Measurements from ENCODE around the gene COX7C.
"Not testable (repeated sequence)": the region's sequence is repeated elsewhere in the genome, so short reads cannot be mapped to it uniquely, and the experiment has no call there.

The COX7C gene, protein sequence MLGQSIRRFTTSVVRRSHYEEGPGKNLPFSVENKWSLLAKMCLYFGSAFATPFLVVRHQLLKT

DNA sequence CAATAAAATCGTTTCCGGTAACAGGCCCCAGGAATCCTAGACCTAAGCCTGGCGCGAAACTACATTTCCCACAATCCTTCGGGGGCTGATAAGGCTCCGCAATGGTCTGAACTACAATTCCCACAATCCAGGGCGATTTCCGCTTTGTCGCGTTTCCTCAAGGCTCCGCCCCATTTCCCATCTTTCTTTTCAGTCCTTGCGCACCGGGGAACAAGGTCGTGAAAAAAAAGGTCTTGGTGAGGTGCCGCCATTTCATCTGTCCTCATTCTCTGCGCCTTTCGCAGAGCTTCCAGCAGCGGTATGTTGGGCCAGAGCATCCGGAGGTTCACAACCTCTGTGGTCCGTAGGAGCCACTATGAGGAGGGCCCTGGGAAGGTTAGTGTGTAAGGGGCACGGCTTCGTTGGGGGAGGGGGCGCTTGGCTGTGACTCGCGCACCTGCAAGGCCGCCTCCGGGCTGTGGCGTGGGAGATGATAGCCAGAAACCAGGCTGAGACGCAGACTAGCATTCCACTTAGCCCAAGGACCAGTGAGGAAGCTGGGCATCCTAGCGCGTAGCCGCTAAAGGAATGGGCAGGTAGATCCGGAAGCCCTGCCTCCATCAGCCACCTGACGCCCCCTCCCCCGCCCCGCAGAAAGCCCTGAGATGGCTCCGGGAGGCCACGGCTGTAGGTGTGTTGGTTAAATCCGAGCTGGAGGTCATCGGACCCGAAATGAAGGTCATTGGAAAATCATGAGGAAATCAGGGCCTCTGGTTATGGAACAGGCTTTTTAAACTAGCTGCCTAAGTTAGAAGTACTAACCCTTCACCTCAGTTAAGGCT, at the start of gene COX7C:
COX7C (plus strand) TSS at position 186 of the 821 bp plus-strand sequence; CDS start at position 301, 115 bp downstream.
- peak; percentile 81 for DNase-seq

DNA sequence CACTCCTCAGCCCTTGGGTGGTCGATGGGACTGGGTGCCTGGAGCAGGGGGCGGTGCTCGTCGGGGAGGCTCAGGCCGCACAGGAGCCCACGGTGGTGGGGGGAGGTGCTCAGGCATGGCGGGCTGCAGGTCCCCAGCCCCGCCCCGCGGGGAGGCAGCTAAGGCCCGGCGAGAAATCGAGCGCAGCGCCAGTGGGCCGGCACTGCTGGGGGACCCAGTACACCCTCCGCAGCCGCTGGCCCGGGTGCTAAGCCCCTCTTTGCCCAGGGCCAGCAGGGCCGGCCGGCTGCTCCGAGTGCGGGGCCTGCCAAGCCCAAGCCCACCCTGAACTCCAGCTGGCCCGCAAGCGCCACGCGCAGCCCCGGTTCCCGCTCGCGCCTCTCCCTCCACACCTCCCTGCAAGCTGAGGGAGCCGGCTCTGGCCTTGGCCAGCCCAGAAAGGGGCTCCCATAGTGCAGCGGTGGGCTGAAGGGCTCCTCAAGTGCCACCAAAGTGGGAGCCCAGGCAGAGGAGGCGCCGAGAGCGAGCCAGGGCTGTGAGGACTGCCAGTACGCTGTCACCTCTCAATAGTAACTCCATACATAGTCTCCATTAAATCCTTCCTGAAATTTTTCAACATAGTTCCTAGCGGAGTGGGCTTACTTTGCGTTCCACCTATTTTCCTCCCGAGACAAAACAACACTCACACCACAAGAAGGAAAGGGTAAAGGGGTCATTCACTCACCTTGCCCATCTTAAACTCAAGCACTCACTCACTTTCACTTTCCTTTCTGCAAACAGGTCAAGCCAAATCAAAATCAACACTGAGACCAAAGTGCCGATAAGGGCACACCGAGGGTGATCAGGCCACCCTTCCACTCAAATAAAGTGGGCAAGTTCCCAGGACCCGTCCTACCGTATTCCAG, 48.0 kb upstream of the COX7C start:
- not testable (repeated sequence) for DNase-seq

DNA sequence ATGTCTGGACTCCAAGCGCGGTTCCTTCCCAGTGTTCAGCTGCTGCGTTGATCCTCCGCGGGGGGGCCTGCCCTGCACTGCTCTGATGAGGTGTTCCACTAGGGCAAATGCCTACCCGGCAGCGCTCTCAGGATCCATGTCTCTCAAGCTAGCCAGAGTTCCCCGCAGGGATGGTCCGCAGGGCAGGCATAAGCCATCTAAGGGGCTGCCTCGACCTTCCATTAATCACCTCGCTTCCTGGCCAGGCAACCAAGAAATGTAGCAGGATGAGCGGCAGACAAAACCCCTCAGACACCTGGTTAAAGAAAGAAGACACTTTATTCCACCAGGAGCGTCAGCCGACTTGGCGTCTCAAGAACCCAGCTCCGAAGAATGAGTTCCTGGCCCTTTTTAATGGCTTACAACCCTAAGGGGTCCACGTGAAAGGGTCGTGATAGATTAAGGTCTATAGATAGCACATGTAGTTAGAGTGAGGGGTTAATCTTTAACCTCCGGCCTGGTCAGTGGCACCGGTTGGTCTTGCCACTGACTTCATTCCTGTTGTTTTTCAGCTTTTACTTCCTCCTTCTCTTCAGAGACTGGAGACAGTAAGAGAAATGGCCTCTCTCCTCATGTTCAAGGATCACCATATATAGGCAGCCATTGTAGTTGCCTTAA, 47.2 kb upstream of the COX7C start:
- DNase-seq: no peak

DNA sequence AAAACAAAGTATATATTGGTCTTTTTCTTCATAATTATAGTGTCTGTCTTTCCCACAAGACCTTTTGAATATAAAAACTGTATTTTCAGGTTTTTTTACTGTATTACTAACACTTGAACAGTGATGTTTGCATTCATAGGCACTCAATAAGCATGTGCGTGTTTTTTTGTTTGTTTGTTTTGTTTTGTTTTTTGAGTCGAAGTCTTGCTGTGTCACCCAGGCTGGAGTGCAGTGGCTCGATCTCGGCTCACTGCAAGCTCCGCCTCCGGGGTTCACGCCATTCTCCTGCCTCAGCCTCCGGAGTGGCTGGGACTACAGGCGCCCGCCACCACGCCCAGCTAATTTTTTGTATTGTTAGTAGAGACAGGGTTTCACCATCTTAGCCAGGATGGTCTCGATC, 46.6 kb upstream of the COX7C start:
- DNase-seq: not testable (repeated sequence)

DNA sequence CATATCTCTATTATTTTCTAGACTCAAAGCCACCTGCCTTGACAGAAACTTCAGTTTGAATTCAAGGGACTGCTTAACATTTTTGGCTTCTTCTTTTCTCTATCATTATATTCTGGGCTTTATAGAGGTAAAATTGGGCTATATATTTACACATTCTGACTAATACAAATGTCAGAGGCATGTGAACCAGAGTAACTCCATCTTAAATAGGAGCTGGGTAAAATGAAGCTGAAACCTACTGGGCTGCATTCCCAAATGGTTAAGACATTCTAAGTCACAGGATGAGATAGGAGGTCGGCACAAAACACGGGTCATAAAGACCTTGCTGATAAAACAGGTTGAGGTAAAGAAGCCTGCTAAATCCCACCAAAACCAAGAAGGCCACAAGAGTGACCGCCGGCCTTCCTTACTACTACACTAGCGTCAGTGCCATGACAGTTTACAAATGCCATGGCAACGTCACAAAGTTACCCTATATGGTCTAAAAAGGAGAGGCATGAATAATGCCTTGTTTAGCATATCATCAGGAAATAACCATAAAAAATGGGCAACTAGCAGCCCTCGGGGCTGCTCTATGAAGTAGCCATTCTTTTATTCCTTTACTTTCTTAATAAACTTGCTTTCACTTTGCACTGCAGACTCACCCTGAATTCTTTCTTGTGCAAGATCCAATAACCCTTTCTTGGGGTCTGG, 44.8 kb upstream of the COX7C start:
- DNase-seq: no peak

DNA sequence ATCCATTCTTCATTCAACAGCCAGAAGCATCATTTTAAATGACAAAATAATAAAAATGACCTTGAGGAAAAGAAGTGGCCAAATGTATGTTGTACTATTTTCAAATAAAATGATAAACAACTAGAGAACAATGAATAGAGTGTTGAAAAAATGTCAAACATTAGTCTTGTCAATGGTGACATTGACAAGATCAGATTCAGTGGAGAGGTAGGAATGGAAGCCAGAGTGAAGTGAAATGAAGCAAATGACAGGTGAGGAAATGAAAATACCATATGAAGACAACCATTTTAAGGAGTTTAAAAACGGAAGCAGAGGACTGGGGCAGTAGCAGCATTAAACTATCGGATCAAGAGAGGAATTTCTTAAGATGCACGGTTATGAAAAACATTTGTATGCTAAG, 38.2 kb upstream of the COX7C start:
- DNase-seq: no peak

DNA sequence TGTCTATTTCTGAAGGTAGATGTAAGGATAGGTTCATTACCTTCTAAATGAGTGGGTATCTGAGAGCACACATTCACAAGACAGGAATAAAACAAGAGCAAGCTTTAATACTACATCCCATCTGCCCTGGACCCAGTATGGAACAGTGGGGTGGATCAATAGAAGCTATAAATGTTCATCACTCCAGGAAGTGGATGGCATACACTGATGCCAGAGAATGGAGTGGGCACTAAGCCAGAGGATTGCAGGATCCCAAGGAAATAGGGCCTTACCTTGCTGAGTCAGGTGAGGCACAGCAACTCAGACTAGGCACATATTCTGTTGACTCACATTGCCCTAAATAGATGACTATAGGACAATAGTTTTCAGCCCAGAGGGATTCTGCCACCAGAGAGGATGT, 21.3 kb upstream of the COX7C start:
- no peak for DNase-seq

DNA sequence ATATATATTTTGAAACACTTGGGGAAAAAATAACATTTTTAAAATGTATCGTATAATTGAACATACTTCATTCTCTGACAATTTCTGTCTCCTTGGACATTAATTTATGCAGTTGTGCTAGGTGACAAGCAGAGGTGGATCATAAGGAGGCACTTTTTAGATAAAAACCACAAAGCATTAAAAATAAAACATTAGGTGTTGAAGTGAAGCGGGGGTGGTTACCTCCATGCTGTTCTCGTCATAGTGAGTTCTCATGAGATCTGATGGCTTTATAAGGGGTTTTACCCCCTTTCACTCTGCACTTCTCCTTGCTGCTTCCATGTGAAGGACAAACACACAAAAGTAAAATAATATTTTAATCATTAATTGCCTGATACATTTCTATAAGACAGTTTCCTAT, 11.9 kb upstream of the COX7C start:
- no peak for DNase-seq

DNA sequence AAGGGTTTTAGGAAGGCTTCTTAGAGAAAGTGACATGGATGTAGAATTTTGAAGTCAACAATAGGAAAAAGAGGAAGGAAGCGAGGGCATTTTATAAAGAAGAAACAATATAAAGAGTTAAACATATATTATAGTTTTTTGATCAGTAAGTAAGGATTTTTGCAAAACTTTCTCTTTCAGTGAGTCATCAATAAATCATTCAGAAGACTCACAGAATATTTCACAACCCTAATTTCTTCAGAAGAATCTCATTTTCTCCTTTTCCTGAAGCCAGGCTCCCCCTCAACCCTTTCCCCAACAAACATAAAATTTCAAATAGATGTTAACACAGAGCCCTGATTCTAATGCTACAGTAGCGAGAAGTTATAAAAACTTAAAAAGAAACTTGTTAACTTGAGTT, 4.3 kb upstream of the COX7C start:
- no peak for DNase-seq

DNA sequence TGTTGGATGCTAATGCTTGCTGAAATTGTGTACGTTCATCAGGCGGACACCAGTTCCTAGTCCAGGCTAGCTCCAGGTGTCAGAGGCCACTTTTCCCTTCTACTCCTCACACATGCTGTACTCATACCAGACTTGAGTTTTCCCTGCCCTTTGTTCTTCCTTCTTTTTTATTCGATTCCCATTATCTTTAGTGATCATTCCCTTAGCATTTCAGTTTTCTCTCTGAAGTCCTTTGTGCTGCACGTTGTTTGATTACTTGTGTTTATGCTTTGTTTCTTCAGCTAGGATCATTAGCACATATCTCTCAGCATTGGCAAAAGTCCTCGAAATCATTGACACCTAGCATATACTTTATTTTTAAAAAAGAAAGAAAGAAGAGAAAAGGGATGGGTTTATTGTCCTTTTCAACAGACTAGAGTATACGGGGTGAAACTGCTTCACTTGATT, 409 bp upstream of the COX7C start:
- no peak for DNase-seq

DNA sequence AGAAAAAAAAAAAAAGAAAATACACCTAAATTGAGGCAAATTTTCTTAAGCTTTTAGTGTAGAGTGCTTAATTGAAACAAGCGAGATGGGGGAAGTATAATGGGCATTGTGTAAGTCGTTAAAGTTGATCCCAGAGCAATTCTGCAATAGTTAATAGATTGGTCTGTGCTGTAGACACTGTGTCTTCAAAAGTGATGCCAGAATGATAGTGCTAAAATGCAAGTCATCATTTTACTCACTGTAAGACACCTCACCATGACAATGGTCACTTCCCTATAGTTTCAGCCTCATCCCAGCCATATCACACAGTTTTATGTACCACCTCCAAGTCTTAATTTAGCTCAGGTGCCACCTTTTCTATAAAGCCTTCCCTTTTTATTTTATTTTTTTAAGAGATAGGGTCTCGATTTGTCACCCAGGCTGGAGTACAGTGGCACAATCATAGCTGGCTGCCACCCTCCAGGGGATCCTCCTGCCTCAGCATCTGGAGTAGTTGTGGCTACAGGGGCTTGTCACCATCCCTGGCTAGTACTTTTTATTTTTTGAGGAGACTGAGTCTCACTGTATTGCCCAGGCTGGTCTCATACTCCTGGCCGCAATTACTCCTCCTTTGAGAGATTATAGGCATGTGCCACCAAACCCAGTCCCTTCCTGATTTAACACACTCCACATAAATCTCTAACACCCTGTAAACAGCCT, 6.2 kb downstream of the COX7C start:
- DNase-seq: no peak

DNA sequence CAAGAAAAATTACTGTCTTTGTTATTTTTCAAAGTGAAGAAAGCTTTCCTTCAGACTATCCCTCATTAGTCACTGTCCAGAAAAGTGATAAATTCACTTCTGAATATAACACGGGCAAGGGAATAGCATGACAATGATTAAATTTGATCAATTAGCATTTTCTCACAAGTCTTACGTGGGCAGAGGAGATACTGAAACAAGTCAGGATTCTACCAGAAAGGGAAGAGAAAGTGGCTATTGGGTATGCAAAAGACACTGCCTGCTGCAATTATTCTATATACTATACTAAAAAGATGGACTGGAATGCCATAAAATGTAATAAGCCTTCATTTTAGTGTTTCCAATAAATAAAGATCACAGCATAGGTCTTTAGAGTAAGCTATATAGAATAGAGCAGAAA, 7.4 kb downstream of the COX7C start:
- DNase-seq: no peak

DNA sequence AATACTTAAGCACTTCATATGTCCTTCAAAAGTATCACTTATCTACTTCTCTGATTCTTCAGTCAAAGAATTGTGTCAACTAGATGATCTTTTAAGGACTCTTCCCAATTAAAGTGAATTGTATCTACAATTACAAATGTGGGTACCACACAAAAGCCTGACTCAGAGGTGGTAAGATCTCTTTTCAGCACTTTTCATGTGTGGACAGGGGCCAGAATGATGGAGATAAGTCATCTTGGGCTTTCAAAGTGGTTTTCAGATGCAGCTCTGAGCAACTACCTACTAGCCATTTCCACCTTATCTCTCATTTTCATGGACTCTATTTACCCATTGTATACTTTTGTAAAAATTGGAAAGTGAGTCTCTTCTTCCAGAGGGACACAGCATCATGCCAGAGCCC, 8.4 kb downstream of the COX7C start:
- no peak for DNase-seq

DNA sequence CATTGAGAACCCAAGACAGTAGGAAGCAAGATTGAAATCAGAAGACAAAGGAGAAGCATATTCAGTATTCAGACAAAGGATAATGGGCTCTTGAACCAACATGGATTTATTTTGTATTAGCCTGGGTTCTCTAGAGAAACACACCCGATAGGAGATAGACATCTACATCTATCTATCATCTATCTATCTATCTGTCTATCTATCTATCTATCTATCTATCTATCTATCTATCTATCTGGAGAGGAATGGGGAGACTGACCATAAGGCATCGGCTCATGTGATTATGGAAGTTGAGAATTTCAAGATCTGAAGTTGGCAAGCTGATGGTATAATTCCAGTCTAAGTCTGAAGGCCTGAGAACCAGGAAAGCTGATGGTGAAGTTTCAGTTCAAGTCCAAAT, 13.4 kb downstream of the COX7C start:
- no peak for DNase-seq

DNA sequence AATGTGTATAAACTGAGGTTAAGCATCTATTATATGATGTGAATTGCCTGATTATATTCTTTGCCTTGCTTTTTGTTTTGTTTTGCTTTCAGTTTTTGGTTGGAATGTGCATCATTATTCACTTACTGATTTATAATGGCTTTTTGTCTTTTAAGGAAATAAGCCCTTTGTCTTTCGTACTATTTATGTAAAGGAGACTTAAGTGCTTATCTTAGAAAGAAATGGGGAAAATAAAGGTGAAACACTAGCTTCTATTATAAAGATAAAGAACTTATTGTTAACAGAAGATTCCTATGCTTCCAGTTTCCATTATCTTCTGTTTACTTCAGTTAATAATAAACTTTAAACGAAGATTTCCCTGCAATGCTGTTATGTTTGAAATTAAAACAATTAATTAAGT, 23.3 kb downstream of the COX7C start:
- no peak for DNase-seq

DNA sequence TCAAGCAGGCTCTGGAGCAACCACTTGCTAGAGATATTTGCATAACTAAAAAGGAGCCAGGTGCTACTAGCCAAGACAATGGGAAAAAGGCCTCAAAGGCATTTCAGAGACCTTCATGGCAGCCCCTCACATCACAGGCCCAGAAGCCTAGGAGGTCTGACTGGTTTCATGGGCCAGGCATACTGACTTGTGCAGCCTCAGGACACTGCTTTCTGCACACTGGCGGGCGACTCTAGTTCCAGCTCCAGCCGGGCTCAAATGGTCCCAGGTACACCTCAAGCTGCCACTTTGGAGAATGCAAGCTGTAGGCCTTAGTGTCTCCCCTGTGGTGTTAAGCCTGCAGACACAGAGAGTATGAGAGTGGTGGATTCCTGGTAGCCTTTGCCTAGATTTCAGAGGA, 27.1 kb downstream of the COX7C start:
- no peak for DNase-seq

DNA sequence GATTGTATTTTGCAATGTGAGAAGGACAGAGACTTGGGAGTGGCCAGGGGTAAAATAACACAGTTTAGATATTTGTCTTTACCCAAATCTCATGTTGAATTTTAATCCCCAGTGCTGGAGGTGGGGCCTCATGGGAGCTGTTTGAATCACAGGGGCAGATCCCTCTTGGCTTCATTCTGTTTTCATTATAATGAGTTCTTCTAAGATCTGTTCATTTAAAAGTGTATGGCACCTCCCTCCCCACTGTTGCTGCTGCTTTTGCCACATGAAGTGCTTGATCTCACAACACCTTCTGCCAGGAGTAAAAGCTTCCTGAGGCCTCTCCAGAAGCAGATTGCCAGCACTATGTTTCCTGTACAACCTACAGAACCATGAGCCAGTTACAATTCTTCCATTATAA, 28.1 kb downstream of the COX7C start:
- DNase-seq: no peak

DNA sequence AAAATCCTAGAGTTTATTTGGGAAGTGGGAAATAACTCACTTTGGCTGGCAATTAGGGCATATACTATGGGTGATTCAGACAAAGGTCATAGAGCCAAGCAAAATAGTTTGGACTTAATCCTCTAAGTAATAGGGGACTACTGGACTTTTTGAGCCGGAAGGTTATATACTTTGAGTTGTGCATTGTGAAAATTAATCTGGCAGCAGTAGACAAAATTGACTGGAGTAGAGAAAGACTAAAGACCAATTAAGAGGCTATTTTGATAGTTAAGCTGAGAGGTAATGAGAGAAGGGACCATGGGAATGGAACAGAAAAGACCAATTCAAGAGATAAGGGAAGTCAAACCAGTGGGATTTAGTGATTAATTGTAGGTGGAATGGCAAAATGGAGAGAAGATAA, 28.9 kb downstream of the COX7C start:
- DNase-seq: no peak

DNA sequence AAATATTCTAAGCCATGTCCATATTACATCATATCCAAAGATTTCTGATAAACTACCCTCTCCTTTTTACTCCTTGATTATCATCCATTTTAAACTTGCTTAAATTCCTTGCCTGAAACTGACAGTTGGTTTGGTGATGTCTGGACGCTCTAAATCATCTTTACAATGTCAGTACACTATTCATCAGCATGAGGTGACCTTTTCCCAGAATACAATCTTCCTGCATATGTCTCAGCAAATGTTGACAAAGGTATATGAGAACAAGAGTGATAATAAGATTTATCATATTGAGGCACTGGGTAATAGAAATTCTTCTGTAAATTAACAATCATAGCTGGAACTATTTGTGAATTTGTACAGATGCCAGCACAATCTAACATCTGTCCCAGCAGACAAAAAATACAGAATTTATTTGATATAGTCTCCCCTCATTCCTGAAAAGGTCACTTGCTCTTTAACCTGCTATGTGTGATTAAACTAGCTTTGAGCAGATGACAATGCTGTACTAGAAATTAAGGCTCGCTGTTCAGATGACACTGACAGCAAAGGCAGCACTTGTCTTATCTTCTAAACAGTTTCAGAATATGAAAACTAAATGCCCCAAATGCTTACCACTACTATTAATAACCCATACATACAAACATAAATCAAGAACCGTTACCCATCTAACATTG, 32.2 kb downstream of the COX7C start:
- no peak for DNase-seq

DNA sequence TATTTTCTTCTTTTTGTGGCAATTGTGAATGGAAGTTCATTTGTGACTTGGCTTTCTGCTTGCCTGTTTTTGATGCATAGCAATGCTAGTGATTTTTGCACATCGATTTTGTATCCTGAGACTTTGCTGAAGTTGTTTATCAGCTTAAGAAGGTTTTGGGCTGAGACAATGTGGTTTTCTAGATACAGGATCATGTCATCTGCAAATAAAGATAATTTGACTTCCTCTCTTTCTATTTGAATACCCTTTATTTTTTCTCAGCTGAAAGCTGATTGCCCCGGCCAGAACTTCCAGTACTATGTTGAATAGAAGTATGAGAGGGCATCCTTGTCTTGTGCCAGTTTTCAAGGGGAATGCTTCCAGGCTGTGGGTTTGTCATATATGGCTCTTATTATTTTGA, 43.0 kb downstream of the COX7C start:
- DNase-seq: not testable (repeated sequence)

DNA sequence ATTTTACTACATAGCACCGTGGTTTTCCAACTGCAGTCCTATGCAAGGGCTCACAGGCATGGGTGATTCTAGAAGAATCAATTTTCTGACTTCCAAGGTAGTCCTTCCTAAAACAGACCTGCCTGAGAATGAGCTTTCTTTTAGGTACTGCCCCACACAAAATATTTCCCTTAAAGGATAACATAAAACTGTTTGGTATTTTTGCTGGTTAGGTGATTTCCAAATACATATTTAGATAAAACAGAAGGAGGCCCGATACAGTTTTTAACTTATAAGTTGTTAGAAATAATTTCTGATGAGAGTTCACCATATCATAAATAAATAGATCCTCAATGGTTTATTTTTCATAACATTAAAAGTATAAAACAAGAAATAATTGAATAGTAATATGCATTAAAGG, 46.4 kb downstream of the COX7C start:
- DNase-seq: no peak

All from T1000 (cell line).